ENCODE results near the gene MYO1F. TPM values are rescaled to one million over a fixed set of nuclear protein-coding genes. Genes with fewer than 3 reads are reported as not detected.

The MYO1F gene
- total and polyA plus RNA-seq, 2 of the 13 experiments (the other 11 are each of a cell fraction or from before 2014, with no cell fraction given), result 0.09 to 0.13 TPM

DNA sequence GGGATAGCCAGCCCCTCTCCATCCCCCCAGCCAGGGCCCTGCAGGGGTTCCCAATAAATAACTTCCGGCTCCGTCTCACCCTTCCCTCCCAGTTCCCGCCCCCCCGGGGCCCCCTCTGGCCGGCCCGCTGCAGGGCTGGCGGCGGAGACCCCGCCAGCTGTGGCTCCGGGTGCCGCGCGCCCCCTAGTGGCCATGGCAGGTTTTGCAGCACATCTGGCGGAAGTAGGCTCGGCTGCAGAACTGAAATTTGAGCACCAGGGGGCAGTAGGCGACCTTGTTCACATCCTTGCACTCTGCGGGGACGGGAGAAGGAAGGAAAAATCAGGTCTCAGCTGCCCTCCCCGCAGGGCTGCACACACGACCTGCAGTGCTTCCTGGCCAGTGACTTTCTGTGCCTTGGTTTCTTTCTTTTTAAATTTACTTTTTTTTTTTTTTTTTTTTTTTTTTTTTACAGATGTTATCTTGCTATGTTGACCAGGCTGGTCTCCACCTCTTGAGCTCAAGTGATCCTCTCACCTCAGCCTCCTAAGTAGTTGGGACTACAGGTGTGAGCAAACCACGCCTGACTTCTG lies 3.6 kb upstream of the MYO1F start (continued):
- TF ChIP-seq, protein P1, sequence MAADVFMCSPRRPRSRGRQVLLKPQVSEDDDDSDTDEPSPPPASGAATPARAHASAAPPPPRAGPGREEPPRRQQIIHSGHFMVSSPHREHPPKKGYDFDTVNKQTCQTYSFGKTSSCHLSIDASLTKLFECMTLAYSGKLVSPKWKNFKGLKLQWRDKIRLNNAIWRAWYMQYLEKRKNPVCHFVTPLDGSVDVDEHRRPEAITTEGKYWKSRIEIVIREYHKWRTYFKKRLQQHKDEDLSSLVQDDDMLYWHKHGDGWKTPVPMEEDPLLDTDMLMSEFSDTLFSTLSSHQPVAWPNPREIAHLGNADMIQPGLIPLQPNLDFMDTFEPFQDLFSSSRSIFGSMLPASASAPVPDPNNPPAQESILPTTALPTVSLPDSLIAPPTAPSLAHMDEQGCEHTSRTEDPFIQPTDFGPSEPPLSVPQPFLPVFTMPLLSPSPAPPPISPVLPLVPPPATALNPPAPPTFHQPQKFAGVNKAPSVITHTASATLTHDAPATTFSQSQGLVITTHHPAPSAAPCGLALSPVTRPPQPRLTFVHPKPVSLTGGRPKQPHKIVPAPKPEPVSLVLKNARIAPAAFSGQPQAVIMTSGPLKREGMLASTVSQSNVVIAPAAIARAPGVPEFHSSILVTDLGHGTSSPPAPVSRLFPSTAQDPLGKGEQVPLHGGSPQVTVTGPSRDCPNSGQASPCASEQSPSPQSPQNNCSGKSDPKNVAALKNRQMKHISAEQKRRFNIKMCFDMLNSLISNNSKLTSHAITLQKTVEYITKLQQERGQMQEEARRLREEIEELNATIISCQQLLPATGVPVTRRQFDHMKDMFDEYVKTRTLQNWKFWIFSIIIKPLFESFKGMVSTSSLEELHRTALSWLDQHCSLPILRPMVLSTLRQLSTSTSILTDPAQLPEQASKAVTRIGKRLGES (CRISPR knock-in tag; IDR thresholded peaks at IDR 0.05; ENCODE audit: borderline replicate concordance), result no peak
- TF ChIP-seq ZNF562 (CRISPR knock-in tag; IDR thresholded peaks at IDR 0.05; ENCODE audit: borderline replicate concordance) (no peak), KAT2B (IDR thresholded peaks at IDR 0.05; ENCODE audit: borderline replicate concordance, low read depth, low read length) (no peak), NR2F2 (IDR thresholded peaks at IDR 0.05; ENCODE audit: borderline replicate concordance, low read depth) (no peak), FLYWCH1 (CRISPR knock-in tag; IDR thresholded peaks at IDR 0.05) (no peak), ZNF615 (CRISPR knock-in tag; IDR thresholded peaks at IDR 0.05; ENCODE audit: borderline replicate concordance) (no peak), ZSCAN30 (CRISPR knock-in tag; IDR thresholded peaks at IDR 0.05) (no peak), IRX3 (CRISPR knock-in tag; IDR thresholded peaks at IDR 0.05; ENCODE audit: borderline replicate concordance, low read depth) (no peak), RBM39 (IDR thresholded peaks at IDR 0.05; ENCODE audit: low read depth, low read length, poor library complexity, severe bottlenecking) (peak; percentile 21), ZNF768 (CRISPR knock-in tag; IDR thresholded peaks at IDR 0.05) (0 out of 2 replicates have a peak, but pooled peaks have one; percentile 26), MIXL1 (CRISPR knock-in tag; IDR thresholded peaks at IDR 0.05) (0 out of 2 replicates have a peak, but pooled peaks have one; percentile 39), ZNF790 (CRISPR knock-in tag; IDR thresholded peaks at IDR 0.05; ENCODE audit: borderline replicate concordance) (no peak)
- TF ChIP-seq, protein P2, sequence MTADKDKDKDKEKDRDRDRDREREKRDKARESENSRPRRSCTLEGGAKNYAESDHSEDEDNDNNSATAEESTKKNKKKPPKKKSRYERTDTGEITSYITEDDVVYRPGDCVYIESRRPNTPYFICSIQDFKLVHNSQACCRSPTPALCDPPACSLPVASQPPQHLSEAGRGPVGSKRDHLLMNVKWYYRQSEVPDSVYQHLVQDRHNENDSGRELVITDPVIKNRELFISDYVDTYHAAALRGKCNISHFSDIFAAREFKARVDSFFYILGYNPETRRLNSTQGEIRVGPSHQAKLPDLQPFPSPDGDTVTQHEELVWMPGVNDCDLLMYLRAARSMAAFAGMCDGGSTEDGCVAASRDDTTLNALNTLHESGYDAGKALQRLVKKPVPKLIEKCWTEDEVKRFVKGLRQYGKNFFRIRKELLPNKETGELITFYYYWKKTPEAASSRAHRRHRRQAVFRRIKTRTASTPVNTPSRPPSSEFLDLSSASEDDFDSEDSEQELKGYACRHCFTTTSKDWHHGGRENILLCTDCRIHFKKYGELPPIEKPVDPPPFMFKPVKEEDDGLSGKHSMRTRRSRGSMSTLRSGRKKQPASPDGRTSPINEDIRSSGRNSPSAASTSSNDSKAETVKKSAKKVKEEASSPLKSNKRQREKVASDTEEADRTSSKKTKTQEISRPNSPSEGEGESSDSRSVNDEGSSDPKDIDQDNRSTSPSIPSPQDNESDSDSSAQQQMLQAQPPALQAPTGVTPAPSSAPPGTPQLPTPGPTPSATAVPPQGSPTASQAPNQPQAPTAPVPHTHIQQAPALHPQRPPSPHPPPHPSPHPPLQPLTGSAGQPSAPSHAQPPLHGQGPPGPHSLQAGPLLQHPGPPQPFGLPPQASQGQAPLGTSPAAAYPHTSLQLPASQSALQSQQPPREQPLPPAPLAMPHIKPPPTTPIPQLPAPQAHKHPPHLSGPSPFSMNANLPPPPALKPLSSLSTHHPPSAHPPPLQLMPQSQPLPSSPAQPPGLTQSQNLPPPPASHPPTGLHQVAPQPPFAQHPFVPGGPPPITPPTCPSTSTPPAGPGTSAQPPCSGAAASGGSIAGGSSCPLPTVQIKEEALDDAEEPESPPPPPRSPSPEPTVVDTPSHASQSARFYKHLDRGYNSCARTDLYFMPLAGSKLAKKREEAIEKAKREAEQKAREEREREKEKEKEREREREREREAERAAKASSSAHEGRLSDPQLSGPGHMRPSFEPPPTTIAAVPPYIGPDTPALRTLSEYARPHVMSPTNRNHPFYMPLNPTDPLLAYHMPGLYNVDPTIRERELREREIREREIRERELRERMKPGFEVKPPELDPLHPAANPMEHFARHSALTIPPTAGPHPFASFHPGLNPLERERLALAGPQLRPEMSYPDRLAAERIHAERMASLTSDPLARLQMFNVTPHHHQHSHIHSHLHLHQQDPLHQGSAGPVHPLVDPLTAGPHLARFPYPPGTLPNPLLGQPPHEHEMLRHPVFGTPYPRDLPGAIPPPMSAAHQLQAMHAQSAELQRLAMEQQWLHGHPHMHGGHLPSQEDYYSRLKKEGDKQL (CRISPR knock-in tag; IDR thresholded peaks at IDR 0.05; ENCODE audit: low read depth), result no peak
- TF ChIP-seq, protein P3, sequence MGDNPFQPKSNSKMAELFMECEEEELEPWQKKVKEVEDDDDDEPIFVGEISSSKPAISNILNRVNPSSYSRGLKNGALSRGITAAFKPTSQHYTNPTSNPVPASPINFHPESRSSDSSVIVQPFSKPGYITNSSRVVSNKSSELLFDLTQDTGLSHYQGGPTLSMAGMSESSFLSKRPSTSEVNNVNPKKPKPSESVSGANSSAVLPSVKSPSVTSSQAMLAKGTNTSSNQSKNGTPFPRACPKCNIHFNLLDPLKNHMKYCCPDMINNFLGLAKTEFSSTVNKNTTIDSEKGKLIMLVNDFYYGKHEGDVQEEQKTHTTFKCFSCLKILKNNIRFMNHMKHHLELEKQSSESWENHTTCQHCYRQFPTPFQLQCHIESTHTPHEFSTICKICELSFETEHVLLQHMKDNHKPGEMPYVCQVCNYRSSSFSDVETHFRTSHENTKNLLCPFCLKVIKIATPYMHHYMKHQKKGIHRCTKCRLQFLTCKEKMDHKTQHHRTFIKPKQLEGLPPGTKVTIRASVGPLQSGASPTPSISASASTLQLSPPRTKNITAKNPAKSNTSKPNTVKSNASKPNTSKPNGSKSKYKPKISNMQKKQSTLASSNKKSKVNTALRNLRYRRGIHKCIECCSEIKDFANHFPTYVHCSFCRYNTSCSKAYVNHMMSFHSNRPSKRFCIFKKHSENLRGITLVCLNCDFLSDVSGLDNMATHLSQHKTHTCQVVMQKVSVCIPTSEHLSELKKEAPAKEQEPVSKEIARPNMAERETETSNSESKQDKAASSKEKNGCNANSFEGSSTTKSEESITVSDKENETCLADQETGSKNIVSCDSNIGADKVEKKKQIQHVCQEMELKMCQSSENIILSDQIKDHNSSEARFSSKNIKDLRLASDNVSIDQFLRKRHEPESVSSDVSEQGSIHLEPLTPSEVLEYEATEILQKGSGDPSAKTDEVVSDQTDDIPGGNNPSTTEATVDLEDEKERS (CRISPR knock-in tag; IDR thresholded peaks at IDR 0.05), result no peak
- TF ChIP-seq, protein P4, sequence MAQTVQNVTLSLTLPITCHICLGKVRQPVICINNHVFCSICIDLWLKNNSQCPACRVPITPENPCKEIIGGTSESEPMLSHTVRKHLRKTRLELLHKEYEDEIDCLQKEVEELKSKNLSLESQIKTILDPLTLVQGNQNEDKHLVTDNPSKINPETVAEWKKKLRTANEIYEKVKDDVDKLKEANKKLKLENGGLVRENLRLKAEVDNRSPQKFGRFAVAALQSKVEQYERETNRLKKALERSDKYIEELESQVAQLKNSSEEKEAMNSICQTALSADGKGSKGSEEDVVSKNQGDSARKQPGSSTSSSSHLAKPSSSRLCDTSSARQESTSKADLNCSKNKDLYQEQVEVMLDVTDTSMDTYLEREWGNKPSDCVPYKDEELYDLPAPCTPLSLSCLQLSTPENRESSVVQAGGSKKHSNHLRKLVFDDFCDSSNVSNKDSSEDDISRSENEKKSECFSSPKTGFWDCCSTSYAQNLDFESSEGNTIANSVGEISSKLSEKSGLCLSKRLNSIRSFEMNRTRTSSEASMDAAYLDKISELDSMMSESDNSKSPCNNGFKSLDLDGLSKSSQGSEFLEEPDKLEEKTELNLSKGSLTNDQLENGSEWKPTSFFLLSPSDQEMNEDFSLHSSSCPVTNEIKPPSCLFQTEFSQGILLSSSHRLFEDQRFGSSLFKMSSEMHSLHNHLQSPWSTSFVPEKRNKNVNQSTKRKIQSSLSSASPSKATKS (CRISPR knock-in tag; IDR thresholded peaks at IDR 0.05), result no peak

Data from HepG2 (cell line).